Mucosa of rectum (tissue), 2 donors: ENCODE results near the gene LPP.

ENCODE experiments used
- H3K27ac ChIP-seq, 2 donors: one replicate each; pipeline ENCODE4 v1.7.0; 2013; ENCODE audit warnings: inconsistent platforms in 2 of 2, low read depth in 2 of 2, low read length in 2 of 2
- H3K27me3 ChIP-seq, 2 donors: one replicate each; pipeline ENCODE4 v1.7.0; 2013; ENCODE audit warnings: low read length in 2 of 2; ENCODE audit not compliant: control insufficient read depth in 2 of 2, insufficient read depth in 2 of 2
- H3K36me3 ChIP-seq, 2 donors: one replicate each; pipeline ENCODE4 v1.7.0; 2013; ENCODE audit warnings: low read length in 2 of 2; ENCODE audit not compliant: control insufficient read depth in 2 of 2, insufficient read depth in 2 of 2
- H3K4me1 ChIP-seq, 2 donors: one replicate each; pipeline ENCODE4 v1.7.0; 2013; ENCODE audit warnings: low read length in 2 of 2, mild to moderate bottlenecking in 1 of 2; ENCODE audit not compliant: control insufficient read depth in 2 of 2, insufficient read depth in 2 of 2
- H3K4me3 ChIP-seq, 2 donors: one replicate each; pipeline ENCODE4 v1.7.0; 2013; ENCODE audit warnings: low read length in 2 of 2
- H3K9ac ChIP-seq, 2 donors: one replicate each; pipeline ENCODE4 v1.7.0; 2013; ENCODE audit warnings: low read length in 2 of 2, low read depth in 1 of 2, mild to moderate bottlenecking in 1 of 2
- H3K9me3 ChIP-seq, 2 donors: one replicate each; pipeline ENCODE4 v1.7.0; 2013; ENCODE audit warnings: low read length in 2 of 2; ENCODE audit not compliant: control insufficient read depth in 2 of 2
- donor health status: healthy.
- donor health status: Normal muscosa, but diverticular disease.

The LPP gene

DNA sequence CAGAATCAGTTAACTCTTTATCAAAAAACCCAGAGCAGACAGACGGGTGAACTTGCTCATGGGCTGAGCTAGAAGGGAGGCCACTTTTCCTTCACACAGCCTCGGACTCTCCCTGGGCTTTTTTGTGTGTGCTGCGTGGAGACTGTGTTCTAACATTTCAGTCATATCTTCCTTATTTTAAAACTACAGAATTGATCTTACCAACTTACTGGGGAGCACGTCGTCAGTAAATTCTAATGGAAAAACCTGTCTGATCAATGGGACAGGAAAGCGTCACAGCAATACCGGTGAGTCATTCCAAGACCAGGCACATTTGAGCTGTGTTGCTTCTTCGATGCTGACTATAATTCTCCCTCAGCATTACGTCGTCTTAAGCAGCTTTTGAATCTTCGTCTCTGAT, 145.1 kb downstream of the LPP start:
- no peaks in the 10 kb centered on the region for H3K9me3 ChIP-seq
- no peak overlapping the region for H3K4me3 ChIP-seq
- H3K36me3 ChIP-seq = no peaks in the 10 kb centered on the region
- H3K27me3 ChIP-seq = no peaks in the 10 kb centered on the region
- peaks cover 9 to 32% of the 10 kb centered on the region in 2 donors for H3K4me1 ChIP-seq
- H3K9ac ChIP-seq = no peak overlapping the region
- peak overlapping the region in 1 of 2 donors; percentile 35 for H3K27ac ChIP-seq

DNA sequence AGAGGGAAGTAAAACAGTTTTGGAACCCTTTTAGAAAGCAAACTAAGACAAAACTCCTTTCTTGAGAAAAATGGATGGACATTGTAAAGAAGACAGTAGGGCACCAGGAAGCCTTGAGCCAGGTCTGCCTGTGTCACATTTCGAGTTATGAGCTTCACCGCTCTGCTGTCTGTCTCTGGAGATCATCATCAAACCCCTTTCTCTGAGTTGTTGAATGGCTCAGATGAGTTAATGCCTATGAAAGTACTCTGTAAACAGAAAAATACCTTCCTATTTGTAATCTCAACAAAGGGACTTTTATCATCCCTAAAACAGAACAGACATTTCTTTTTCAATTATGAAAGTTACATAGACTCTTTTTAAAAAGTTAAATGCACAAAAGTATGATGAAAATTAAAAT, 145.8 kb downstream of the LPP start:
- H3K27me3 ChIP-seq = no peaks in the 10 kb centered on the region
- no peaks in the 10 kb centered on the region for H3K9me3 ChIP-seq
- H3K9ac ChIP-seq = no peak overlapping the region
- H3K4me3 ChIP-seq = no peak overlapping the region
- no peaks in the 10 kb centered on the region for H3K36me3 ChIP-seq
- H3K27ac ChIP-seq = no peak overlapping the region
- peaks cover 9 to 28% of the 10 kb centered on the region in 2 donors for H3K4me1 ChIP-seq

DNA sequence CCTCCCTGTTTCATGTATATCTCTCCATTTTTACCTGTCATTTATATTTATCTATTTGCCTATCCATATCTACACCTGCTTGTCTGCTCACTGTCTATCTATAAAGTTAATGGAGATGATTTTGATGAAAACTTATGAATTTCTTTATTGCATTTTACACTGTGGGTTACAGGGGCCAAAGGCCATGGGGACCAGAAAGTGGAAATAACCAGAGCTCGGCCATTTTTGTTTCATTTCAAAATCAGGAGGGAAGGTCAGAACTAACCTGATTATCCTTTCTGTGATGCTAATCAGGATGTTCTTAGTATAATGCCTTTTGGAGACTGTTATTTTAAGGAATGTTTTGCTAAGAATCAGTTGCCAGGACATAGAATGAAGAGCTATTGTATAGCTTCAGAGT, 147.2 kb downstream of the LPP start:
- Histone ChIP-seq H3K4me3 (no peak overlapping the region), H3K27me3 (no peaks in the 10 kb centered on the region), H3K27ac (no peak overlapping the region), H3K4me1 (peaks cover 9 to 21% of the 10 kb centered on the region in 2 donors), H3K9ac (no peak overlapping the region), H3K36me3 (no peaks in the 10 kb centered on the region), H3K9me3 (no peaks in the 10 kb centered on the region)

DNA sequence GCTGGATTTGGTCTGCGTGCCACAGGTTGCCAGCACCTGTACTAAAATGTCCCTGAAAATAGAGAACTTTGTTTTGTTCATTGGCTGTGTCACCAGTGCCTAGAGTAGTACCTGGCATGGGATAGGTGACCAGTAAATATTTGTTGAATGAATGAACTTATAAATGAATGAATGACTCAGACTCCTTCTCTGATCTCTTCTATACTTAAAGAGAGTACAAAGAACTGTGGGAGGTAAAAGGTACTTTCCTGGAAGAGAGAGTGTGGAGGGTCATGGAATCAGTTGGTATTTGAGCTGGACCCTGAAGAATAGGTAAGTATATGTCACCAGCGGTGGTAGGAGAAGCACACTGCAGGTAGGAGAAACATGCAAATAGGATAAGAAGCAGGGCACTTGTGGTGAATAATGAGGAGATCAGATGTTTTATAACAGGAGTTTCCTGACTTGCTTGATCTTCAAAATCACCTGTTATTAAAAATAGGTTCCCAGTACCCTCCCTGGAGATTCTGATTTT, 149.4 kb downstream of the LPP start:
- peaks cover 0 to 7% of the 10 kb centered on the region in 2 donors for H3K4me1 ChIP-seq
- H3K9ac ChIP-seq = no peak overlapping the region
- H3K4me3 ChIP-seq = no peak overlapping the region
- no peaks in the 10 kb centered on the region for H3K9me3 ChIP-seq
- no peak overlapping the region for H3K27ac ChIP-seq
- H3K36me3 ChIP-seq = no peaks in the 10 kb centered on the region
- H3K27me3 ChIP-seq = no peaks in the 10 kb centered on the region

DNA sequence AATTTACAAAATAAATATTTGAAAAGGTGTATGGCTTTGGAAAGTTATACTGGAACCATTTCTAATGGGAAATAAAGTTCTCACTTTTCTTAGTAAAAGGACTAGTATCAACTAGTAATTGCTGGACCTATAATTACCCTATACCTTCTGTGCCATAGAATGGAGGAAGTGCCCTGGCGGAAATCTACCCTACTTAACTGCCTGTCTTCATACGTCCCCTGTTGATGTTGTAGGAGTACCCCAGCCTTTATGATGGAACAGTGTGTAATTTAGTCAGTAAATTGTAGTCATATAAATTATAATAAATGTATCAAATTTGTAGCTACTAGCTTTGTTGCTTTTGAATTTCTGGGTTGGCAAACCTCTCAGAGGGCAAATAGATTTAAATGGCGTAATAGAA, 149.9 kb downstream of the LPP start:
- Histone ChIP-seq H3K4me3 (no peak overlapping the region), H3K4me1 (peaks cover 0 to 2% of the 10 kb centered on the region in 2 donors), H3K27ac (no peak overlapping the region)

DNA sequence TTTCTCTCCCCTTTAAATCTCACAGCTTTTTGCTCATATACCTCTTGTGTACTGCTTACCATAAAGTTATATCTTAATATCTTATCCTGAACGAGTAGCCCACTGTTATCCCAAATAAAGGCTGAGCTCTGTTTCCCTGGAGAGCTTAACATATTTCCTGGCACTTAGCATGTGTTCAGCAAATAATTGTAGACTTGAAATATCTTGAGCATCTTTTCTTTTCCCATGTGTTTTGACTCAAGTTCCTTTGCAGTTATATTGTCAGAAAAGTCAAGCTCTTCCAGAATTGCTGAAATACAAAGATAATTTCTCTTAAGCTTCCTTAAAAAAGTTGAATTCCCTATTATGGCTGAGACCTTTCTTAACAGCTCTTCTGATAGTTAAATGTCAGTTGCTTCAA, 150.5 kb downstream of the LPP start:
- Histone ChIP-seq H3K36me3 (no peaks in the 10 kb centered on the region), H3K4me3 (no peak overlapping the region), H3K27me3 (no peaks in the 10 kb centered on the region), H3K9ac (no peak overlapping the region), H3K9me3 (no peaks in the 10 kb centered on the region), H3K4me1 (no peaks in the 10 kb centered on the region), H3K27ac (no peak overlapping the region)

More for the DNA sequence above, 149.9 kb downstream of the LPP start:
- H3K9me3 ChIP-seq = no peaks in the 10 kb centered on the region
- no peaks in the 10 kb centered on the region for H3K27me3 ChIP-seq
- no peak overlapping the region for H3K9ac ChIP-seq
- H3K36me3 ChIP-seq = no peaks in the 10 kb centered on the region

DNA sequence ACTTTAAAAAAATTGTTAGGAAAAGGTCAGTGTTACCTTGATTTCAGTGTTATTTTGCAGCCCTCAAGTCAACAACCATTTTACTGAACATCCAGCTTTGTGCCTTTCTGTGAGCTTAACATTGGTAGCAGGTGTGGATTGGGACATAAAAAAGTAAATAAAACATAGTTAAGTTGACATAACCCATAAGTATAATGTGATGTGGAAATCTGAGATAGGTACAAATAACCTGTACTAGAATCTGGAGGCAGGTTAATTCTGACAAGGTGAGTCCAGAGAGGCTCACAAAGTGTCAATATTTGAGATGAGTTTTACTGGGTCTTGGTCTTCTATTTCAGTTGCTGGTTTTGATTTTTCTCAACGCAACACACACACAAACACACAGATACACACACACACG, 151.3 kb downstream of the LPP start:
- Histone ChIP-seq H3K36me3 (no peaks in the 10 kb centered on the region), H3K27ac (no peak overlapping the region), H3K4me1 (no peaks in the 10 kb centered on the region), H3K9me3 (no peaks in the 10 kb centered on the region), H3K4me3 (no peak overlapping the region), H3K27me3 (no peaks in the 10 kb centered on the region), H3K9ac (no peak overlapping the region)

DNA sequence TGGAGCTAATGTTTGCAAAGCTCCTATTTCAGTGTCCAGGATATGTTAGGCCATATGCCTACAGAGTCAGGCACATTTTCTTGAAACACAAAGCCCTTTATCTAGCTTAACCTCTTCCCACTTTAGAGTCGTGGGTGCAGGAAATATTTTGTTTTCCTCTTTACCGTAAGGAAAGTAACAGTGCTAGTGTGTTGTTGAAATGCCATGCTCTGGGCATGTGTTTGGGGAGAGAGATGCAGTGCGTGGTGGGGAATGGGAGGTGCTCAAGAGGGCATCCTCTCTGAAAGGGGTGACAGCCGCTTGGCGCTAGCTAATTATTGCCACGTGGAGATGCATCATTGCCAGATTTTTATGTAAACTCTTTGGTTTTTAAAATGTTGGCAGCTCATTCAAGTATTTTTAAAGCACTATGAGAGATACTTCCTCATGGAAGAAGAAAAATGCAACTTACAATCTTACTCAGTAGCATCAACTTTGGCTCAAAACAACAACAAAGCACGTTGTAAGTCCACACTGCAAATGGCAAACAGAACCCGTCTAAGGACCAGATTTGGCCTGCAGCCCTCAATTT, 152.6 kb downstream of the LPP start:
- no peaks in the 10 kb centered on the region for H3K36me3 ChIP-seq
- H3K27ac ChIP-seq = no peak overlapping the region
- H3K4me3 ChIP-seq = no peak overlapping the region
- no peaks in the 10 kb centered on the region for H3K4me1 ChIP-seq
- H3K27me3 ChIP-seq = no peaks in the 10 kb centered on the region
- H3K9ac ChIP-seq = no peak overlapping the region
- H3K9me3 ChIP-seq = no peaks in the 10 kb centered on the region

DNA sequence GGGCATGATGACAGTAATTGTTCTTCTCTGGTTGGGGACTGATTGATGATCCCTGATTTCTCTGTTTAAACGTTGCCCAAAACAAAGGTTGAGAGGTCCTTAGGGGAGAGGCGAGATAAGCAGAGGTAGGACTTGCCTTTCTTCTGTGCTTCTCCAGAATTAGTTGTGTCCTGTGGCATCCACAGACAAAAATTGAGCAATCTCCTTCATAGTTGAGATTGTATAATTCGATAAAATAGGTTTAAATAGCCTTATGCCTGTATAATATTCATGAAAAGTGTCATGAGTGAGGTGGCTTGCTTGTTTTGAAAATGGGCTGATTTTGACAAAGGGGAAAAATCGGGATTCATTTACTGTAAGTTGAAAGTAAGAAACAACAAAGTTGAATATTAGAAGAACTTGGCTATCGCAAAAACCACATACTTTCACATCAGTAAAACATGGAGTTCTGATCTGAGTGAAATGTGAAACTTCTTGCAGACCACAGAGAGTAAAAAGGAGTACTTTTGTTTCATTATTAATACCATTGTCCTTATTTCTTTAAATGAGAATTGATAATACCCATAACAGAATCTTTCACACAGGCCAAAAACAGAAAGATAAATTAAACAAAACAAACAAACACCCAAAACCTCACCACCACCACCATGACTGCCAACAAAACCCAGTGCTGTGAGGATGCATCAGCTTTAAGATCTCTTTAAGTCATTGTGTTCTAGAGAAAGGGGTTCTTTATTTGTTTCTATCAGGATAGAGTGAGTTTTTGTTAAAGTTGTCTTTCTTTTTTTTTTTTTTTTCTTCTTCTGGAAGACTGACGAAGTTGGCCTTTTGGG, 155.7 kb downstream of the LPP start:
- Histone ChIP-seq H3K4me1 (no peaks in the 10 kb centered on the region), H3K27ac (no peak overlapping the region), H3K27me3 (no peaks in the 10 kb centered on the region), H3K9ac (no peak overlapping the region), H3K36me3 (no peaks in the 10 kb centered on the region), H3K4me3 (no peak overlapping the region), H3K9me3 (no peaks in the 10 kb centered on the region)

DNA sequence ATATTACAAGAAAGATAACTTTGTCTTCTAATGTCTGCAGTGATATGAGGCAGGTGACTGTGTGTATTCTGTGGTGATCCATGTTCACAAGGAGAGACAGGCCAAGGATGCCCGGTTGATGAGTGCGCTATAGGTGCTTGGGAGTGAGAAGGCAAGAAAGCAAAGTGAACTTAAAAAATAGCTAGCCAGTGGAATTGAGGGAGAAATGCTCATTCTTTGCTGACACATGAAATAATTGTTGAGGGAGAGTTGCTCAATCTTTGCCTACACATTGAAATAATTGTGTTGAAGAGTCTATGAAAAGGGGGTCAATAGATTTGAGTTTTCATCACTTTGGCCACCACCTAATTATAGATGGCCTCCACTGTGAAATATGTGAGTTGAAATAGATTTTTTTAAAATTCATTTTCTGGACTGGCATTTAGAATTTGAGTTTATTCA, 156.3 kb downstream of the LPP start:
- Histone ChIP-seq H3K27ac (no peak overlapping the region), H3K4me3 (no peak overlapping the region), H3K9ac (no peak overlapping the region), H3K4me1 (no peaks in the 10 kb centered on the region), H3K36me3 (no peaks in the 10 kb centered on the region), H3K27me3 (no peaks in the 10 kb centered on the region), H3K9me3 (no peaks in the 10 kb centered on the region)
